HG03060 (cell line): ENCODE results near the gene GPATCH2L.
A peak's percentile ranks its signal among the peaks of the same experiment; 100 is the strongest.

Experiments
- ATAC-seq: cut with Tn5 transposase; IDR thresholded peaks from one replicate; pipeline ENCODE4 v1.9.1; 2021; ENCODE audit warnings: low read depth, moderate number of reproducible peaks; ENCODE audit not compliant: unreplicated experiment

The GPATCH2L gene

GRCh38 chr14:76135722-76136121 lies 16.0 kb upstream of the GPATCH2L start:
- ATAC-seq, result no peak

- ATAC-seq, result no peak
Observed at GRCh38 chr14:76136476-76137110, 15.1 kb upstream of the GPATCH2L start.

- no peak for ATAC-seq
Observed at GRCh38 chr14:76138119-76138757, 13.5 kb upstream of the GPATCH2L start.

GRCh38 chr14:76138758-76139723 lies 12.7 kb upstream of the GPATCH2L start:
- no peak for ATAC-seq

- no peak for ATAC-seq
Observed at GRCh38 chr14:76143642-76144041, 8.1 kb upstream of the GPATCH2L start.

GRCh38 chr14:76146976-76147375 lies 4.7 kb upstream of the GPATCH2L start:
- no peak for ATAC-seq

- no peak for ATAC-seq
Observed at GRCh38 chr14:76149196-76149595, 2.5 kb upstream of the GPATCH2L start.

GRCh38 chr14:76152333-76152681 lies 585 bp downstream of the GPATCH2L start:
- peak; percentile 53 for ATAC-seq

GRCh38 chr14:76153919-76154318 lies 2.2 kb downstream of the GPATCH2L start:
- ATAC-seq, result no peak

GRCh38 chr14:76154539-76155126 lies 2.9 kb downstream of the GPATCH2L start:
- ATAC-seq, result no peak

- no peak for ATAC-seq
Observed at GRCh38 chr14:76163668-76164363, 12.1 kb downstream of the GPATCH2L start.

GRCh38 chr14:76168531-76168930 lies 16.8 kb downstream of the GPATCH2L start:
- ATAC-seq, result no peak

GRCh38 chr14:76169776-76170175 lies 18.1 kb downstream of the GPATCH2L start:
- no peak for ATAC-seq

GRCh38 chr14:76174982-76175381 lies 23.3 kb downstream of the GPATCH2L start:
- no peak for ATAC-seq

GRCh38 chr14:76175942-76176341 lies 24.2 kb downstream of the GPATCH2L start:
- ATAC-seq, result no peak

- no peak for ATAC-seq
Observed at GRCh38 chr14:76181546-76181945, 29.8 kb downstream of the GPATCH2L start.

GRCh38 chr14:76186308-76187027 lies 34.7 kb downstream of the GPATCH2L start:
- peak; percentile 53 for ATAC-seq

GRCh38 chr14:76191297-76191696 lies 39.6 kb downstream of the GPATCH2L start:
- ATAC-seq, result no peak

- ATAC-seq, result no peak
Observed at GRCh38 chr14:76193696-76194095, 42.0 kb downstream of the GPATCH2L start.

- peak; percentile 55 for ATAC-seq
Observed at GRCh38 chr14:76194327-76194726, 42.6 kb downstream of the GPATCH2L start.
